Mucosa of stomach (tissue), 1 donor: Measurements from ENCODE around the gene C10orf71.

Experiments used
- H3K27me3 ChIP-seq: one replicate; pipeline ENCODE4 v1.7.0; 2013; ENCODE audit warnings: mild to moderate bottlenecking, low read length; ENCODE audit not compliant: control insufficient read depth, insufficient read depth
- H3K36me3 ChIP-seq: one replicate; pipeline ENCODE4 v1.7.0; 2013; ENCODE audit warnings: low read length; ENCODE audit not compliant: control insufficient read depth, insufficient read depth
- H3K4me1 ChIP-seq: one replicate; pipeline ENCODE4 v1.7.0; 2013; ENCODE audit warnings: mild to moderate bottlenecking, low read length; ENCODE audit not compliant: control insufficient read depth, insufficient read depth
- H3K4me3 ChIP-seq: one replicate; pipeline ENCODE4 v1.7.0; 2013; ENCODE audit warnings: low read length
- H3K9ac ChIP-seq: one replicate; pipeline ENCODE4 v1.7.0; 2013; ENCODE audit warnings: mild to moderate bottlenecking, low read length, moderate library complexity
- H3K9me3 ChIP-seq: one replicate; pipeline ENCODE4 v1.7.0; 2013; ENCODE audit warnings: mild to moderate bottlenecking, low read length, moderate library complexity; ENCODE audit not compliant: control insufficient read depth
- donor health status: Pancreatic carcinoma.

The C10orf71 gene

GRCh38 chr10:49264177-49264677, 34.7 kb upstream of the C10orf71 start:
- H3K36me3 ChIP-seq, result no peaks in the 10 kb centered on the region
- no peak overlapping the region for H3K4me3 ChIP-seq
- no peaks in the 10 kb centered on the region for H3K9me3 ChIP-seq
- H3K27me3 ChIP-seq, result no peaks in the 10 kb centered on the region
- H3K4me1 ChIP-seq, result no peaks in the 10 kb centered on the region
- no peak overlapping the region for H3K9ac ChIP-seq

- H3K4me3 ChIP-seq, result no peak overlapping the region
- H3K27me3 ChIP-seq, result no peaks in the 10 kb centered on the region
- no peaks in the 10 kb centered on the region for H3K36me3 ChIP-seq
- no peak overlapping the region for H3K9ac ChIP-seq
- H3K9me3 ChIP-seq, result no peaks in the 10 kb centered on the region
- H3K4me1 ChIP-seq, result no peaks in the 10 kb centered on the region
Observed at GRCh38 chr10:49265885-49266284, 33.1 kb upstream of the C10orf71 start.

- no peaks in the 10 kb centered on the region for H3K4me1 ChIP-seq
- no peaks in the 10 kb centered on the region for H3K9me3 ChIP-seq
- no peak overlapping the region for H3K9ac ChIP-seq
- no peak overlapping the region for H3K4me3 ChIP-seq
- no peaks in the 10 kb centered on the region for H3K36me3 ChIP-seq
- no peaks in the 10 kb centered on the region for H3K27me3 ChIP-seq
Observed at GRCh38 chr10:49268185-49268584, 30.8 kb upstream of the C10orf71 start.

- Histone ChIP-seq H3K27me3 (no peaks in the 10 kb centered on the region), H3K4me1 (no peaks in the 10 kb centered on the region), H3K9me3 (no peaks in the 10 kb centered on the region), H3K9ac (no peak overlapping the region), H3K4me3 (no peak overlapping the region), H3K36me3 (no peaks in the 10 kb centered on the region)
Observed at GRCh38 chr10:49269523-49269922, 29.4 kb upstream of the C10orf71 start.

GRCh38 chr10:49270565-49270964, 28.4 kb upstream of the C10orf71 start:
- H3K4me1 ChIP-seq, result no peaks in the 10 kb centered on the region
- H3K4me3 ChIP-seq, result no peak overlapping the region
- H3K27me3 ChIP-seq, result no peaks in the 10 kb centered on the region
- H3K9ac ChIP-seq, result no peak overlapping the region
- no peaks in the 10 kb centered on the region for H3K9me3 ChIP-seq
- H3K36me3 ChIP-seq, result no peaks in the 10 kb centered on the region

GRCh38 chr10:49271346-49271745, 27.6 kb upstream of the C10orf71 start:
- no peak overlapping the region for H3K9ac ChIP-seq
- H3K27me3 ChIP-seq, result no peaks in the 10 kb centered on the region

GRCh38 chr10:49272251-49273081, 26.5 kb upstream of the C10orf71 start:
- H3K4me3 ChIP-seq, result no peak overlapping the region
- no peak overlapping the region for H3K9ac ChIP-seq
- no peaks in the 10 kb centered on the region for H3K27me3 ChIP-seq
- H3K4me1 ChIP-seq, result no peaks in the 10 kb centered on the region
- H3K36me3 ChIP-seq, result no peaks in the 10 kb centered on the region
- H3K9me3 ChIP-seq, result no peaks in the 10 kb centered on the region

More at GRCh38 chr10:49271346-49271745, 27.6 kb upstream of the C10orf71 start:
- Histone ChIP-seq H3K4me3 (no peak overlapping the region), H3K4me1 (no peaks in the 10 kb centered on the region), H3K9me3 (no peaks in the 10 kb centered on the region), H3K36me3 (no peaks in the 10 kb centered on the region)

- Histone ChIP-seq H3K4me1 (no peaks in the 10 kb centered on the region), H3K9me3 (no peaks in the 10 kb centered on the region), H3K27me3 (no peaks in the 10 kb centered on the region), H3K4me3 (no peak overlapping the region), H3K9ac (no peak overlapping the region), H3K36me3 (no peaks in the 10 kb centered on the region)
Observed at GRCh38 chr10:49273082-49273465, 25.9 kb upstream of the C10orf71 start.

GRCh38 chr10:49273626-49274025, 25.3 kb upstream of the C10orf71 start:
- H3K4me1 ChIP-seq, result no peaks in the 10 kb centered on the region
- no peak overlapping the region for H3K4me3 ChIP-seq
- no peaks in the 10 kb centered on the region for H3K9me3 ChIP-seq
- H3K9ac ChIP-seq, result no peak overlapping the region
- no peaks in the 10 kb centered on the region for H3K27me3 ChIP-seq
- no peaks in the 10 kb centered on the region for H3K36me3 ChIP-seq

GRCh38 chr10:49274886-49275285, 24.1 kb upstream of the C10orf71 start:
- Histone ChIP-seq H3K27me3 (no peaks in the 10 kb centered on the region), H3K36me3 (no peaks in the 10 kb centered on the region), H3K4me1 (no peaks in the 10 kb centered on the region), H3K9ac (no peak overlapping the region), H3K9me3 (no peaks in the 10 kb centered on the region), H3K4me3 (no peak overlapping the region)

GRCh38 chr10:49275896-49276295, 23.1 kb upstream of the C10orf71 start:
- no peaks in the 10 kb centered on the region for H3K4me1 ChIP-seq

GRCh38 chr10:49276596-49276995, 22.4 kb upstream of the C10orf71 start:
- no peak overlapping the region for H3K9ac ChIP-seq
- no peaks in the 10 kb centered on the region for H3K36me3 ChIP-seq
- H3K4me1 ChIP-seq, result no peaks in the 10 kb centered on the region
- H3K4me3 ChIP-seq, result no peak overlapping the region
- no peaks in the 10 kb centered on the region for H3K9me3 ChIP-seq
- H3K27me3 ChIP-seq, result no peaks in the 10 kb centered on the region

More at GRCh38 chr10:49275896-49276295, 23.1 kb upstream of the C10orf71 start:
- Histone ChIP-seq H3K9ac (no peak overlapping the region), H3K4me3 (no peak overlapping the region), H3K36me3 (no peaks in the 10 kb centered on the region), H3K9me3 (no peaks in the 10 kb centered on the region), H3K27me3 (no peaks in the 10 kb centered on the region)
